Cerebellar nuclear complex (tissue), 1 donor: ENCODE measurements around the gene UGT8.

Experiments used
- DNase-seq, 2 experiments: peaks; one replicate each; lab custom pipeline; 2025; lab: John Stamatoyannopoulos, UW

Gene UGT8

DNA sequence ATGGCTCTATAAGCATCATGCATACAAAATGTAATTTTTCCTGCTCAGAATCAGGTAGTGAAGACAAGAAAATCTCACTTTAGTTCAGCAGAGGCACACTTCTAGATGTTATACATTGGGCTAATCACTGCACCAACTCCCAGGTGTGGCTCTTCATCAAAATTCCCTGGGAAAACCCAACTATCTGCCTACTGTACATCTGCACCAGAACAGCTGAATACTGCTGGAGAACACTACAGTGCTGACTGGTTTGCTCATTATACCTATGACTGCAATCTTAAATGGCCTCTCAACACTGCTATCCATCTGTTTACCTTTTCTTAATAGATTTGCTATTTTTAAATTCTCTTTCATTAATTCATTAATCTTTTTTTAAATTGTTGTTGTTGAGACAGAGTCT is 92.0 kb downstream of the UGT8 start:
- DNase-seq: no peak

DNA sequence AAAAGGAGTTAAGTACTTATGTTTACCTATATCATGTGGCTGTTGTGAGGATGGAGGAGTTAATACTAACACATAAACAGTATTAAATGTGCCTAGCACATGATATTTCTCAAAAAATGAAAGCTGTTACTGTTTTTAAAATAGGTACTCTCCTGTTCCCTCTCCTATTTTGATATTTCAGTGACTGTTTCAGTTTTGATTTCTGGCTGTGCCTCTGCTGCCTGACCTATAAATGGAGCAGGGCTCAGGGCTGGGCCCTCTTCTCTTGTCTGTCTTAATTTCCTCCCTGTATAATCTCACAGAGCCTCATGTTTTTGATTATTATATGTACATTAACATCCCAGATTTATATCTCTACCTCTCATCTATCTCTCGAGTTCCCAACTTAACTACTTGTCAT is 93.3 kb downstream of the UGT8 start:
- no peak for DNase-seq

DNA sequence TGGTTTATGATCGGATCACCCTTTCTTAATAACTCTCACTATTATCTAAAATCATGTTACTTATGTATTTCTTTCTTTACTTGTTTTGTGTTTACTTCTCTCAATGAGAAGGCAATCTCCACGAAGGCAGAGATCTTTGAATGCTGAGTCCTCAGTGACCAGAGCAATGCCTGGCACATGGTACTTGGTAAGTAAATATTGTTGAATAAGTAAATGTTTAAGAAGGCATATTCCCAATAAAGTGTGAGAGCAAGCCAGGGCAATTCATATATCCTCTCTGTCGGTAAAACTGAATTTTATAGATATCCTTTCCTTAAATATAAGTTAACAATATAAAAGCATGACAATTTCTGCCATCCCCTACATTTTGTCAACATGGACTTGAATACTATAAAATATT is 94.4 kb downstream of the UGT8 start:
- no peak for DNase-seq

DNA sequence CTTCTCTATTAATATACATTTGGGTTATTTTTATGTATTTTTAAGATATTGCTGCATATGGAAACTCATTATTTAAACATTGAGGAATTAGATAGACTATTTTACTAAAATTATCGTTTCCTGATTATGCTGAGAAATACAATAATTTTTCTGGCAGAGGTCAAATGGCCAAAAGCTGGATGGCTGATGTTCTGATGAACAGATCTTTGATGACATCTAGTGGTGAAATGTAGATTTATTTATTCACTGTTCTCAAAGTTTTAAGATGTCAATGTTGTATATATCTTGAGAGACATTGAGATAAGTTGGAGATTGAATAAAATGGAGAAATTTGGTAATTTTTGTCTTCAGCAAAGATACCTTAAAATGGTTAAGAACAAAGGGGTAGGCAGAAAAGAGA is 96.2 kb downstream of the UGT8 start:
- DNase-seq: no peak

DNA sequence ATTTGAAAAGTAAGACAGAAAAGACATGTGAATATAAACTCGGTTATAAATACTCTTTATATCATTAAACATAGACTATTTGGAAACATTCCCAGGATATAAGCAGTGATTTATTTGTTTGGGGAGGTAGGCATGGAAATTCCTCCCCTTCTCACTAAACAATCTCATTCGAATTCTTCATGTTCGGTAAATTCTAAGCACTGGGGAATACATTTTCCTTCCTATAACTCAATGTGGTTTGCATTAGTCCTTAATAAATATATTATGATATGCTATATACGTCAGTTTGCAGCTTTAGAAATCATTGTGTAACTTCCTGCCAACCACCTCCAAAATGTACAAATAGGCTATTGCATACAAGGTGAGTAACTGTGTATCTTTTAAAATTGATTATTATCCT is 99.6 kb downstream of the UGT8 start:
- no peak for DNase-seq

DNA sequence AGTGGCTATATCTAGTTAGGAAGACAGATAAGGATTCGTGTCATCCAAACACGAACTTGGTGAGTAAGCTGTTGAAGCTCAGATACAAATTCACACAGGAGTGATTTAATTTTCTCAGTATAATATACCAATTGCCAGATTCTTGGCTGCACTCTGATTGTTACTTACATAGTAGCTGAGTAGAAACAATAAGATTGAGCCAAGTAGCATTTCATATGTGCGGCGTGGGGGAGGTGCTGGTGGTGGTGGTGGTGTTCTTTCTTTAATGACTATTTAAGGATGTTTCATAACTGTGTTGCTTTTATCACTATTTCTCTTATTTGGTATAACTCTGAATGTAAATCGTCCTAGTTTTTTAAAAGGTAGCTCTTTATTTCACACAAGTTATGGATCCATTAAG is 102.9 kb downstream of the UGT8 start:
- DNase-seq: no peak

DNA sequence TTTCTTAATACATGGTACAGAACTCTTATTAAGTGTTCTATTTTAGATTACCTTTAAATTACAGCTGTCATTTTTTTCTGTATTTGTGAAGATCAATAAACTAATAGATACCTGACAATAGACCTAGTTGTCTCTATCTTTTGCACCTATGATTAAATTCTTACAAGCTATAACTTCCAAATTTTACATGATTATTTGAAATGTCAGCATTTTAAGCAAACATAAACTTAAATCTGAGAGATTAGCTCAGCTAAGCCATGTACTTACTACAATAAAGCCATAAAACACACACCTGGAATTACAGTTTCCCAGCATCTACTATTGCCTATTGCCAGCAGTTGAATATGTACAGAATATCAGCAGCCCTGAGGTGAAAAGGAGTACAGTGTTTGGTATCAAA is 118.8 kb downstream of the UGT8 start:
- DNase-seq: no peak

DNA sequence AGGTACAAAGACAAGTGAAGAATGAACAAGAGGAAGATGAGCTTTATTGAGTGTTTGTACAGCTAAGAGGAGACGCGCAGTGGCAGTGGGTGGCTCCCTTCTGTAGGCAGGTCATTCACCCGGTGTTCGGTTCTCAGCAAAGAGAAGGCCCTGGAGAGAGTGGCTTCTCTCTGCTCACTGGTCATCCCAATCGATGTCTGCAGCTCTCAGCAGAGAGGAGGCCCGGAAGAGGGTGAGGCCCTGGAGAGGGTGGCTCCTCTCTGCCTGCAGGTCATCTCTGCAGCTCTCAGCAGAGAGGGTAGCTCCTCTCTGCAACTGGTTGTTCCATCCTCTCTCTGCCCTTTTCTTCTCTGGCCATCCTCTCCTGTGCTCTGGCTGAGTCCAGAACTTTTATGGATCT is 126.5 kb downstream of the UGT8 start:
- DNase-seq: no peak

DNA sequence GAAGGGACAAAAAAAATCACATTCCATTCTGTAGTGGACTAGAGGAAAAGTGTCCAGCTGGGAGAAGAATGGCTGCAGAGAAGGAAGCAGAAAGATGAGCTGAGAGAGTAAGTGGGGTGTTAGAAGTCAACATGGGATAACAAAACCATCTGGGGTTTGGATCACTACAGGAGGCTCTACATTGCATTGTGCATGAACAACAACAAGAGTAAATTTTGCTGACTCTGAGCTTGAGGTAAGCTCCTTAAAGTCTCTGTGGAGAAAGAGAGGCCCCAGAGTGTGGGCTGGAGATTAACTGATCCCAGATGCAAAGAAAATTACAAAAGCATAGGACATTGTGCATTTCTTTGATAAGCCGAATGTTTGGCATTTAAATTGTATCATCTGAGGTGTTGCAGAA is 128.9 kb downstream of the UGT8 start:
- no peak for DNase-seq
